Endothelial cell of umbilical vein (primary cell): ENCODE results near the gene APOD. TPM values are rescaled to one million over a fixed set of nuclear protein-coding genes. Genes with fewer than 3 reads are reported as not detected.
"Not testable (repeated sequence)": the region's sequence is repeated elsewhere in the genome, so short reads cannot be mapped to it uniquely, and the experiment has no call there.

Experiments used
- BruUV-seq: library from RNA; stranded (reverse); fragments of 400-500 nt; replicated peaks from 2 replicates; lab custom pipeline; 2021; lab: Mats Ljungman, UMichigan
- CTCF ChIA-PET: fragments of 300-600, 350-600 bp; sonication (Branson Sonifier 250); formaldehyde crosslinking; loops from one replicate; lab custom pipeline; 2021; ENCODE audit warnings: antibody characterized with exemption, inconsistent platforms; lab: Charles Lee
- POLR2A ChIA-PET: fragments of 300-600, 350-600 bp; sonication (Branson Sonifier 250); formaldehyde crosslinking; loops from one replicate; lab custom pipeline; 2021; ENCODE audit warnings: antibody characterized with exemption, inconsistent platforms; lab: Charles Lee
- DNase-seq: peaks from one replicate; pipeline ENCODE4 v3.0.0-alpha.2; 2011; ENCODE audit warnings: low read depth, low spot score
- FAIRE-seq: peaks from 2 replicates; lab custom pipeline; 2011; peaks lifted over from hg19 to GRCh38; lab: Jason Lieb, UNC
- H2AFZ ChIP-seq: 2 replicates; pipeline ENCODE4 v1.6.0; 2012; ENCODE audit warnings: low read depth, low read length, control low read depth, inconsistent platforms
- H3K27ac ChIP-seq: 2 replicates; pipeline ENCODE4 v1.5.1; 2011; ENCODE audit warnings: low read depth, mild to moderate bottlenecking, control low read depth, low read length, moderate library complexity; ENCODE audit not compliant: insufficient read depth
- H3K27me3 ChIP-seq, 2 experiments: 2 replicates each; pipeline versions ENCODE4 v1.6.0 to v1.6.1; 2011; ENCODE audit warnings: low read length in 2 of 2, mixed read lengths in 1 of 2; ENCODE audit not compliant: control insufficient read depth in 2 of 2, insufficient read depth in 2 of 2
- H3K36me3 ChIP-seq, 2 experiments: 2 replicates in 1 of 2; 3 replicates in 1 of 2; pipeline ENCODE4 v1.5.1; 2011; ENCODE audit warnings: low read length in 2 of 2, mild to moderate bottlenecking in 1 of 2, moderate library complexity in 1 of 2; ENCODE audit not compliant: control insufficient read depth in 2 of 2, insufficient read depth in 2 of 2; ENCODE audit errors: extremely low read depth in 1 of 2
- H3K4me1 ChIP-seq: 3 replicates; pipeline ENCODE4 v1.5.1; 2011; ENCODE audit warnings: mild to moderate bottlenecking, low read length; ENCODE audit not compliant: control insufficient read depth, insufficient read depth; ENCODE audit errors: extremely low read depth
- H3K4me2 ChIP-seq: 2 replicates; pipeline ENCODE4 v1.6.1; 2011; ENCODE audit warnings: low read length, control low read depth, mixed read lengths; ENCODE audit not compliant: insufficient read depth
- H3K4me3 ChIP-seq, 3 experiments: fragments of 200-600 bp in 1 of 3; sonication (generic), shearing (Covaris generic) in 1 of 3; replicated peaks in 1 of 3; 2 replicates each; pipeline ENCODE4 v1.5.1; 2011 to 2016; ENCODE audit warnings: control low read depth in 3 of 3, low read length in 3 of 3, mild to moderate bottlenecking in 2 of 3, inconsistent platforms in 1 of 3, low read depth in 1 of 3, moderate library complexity in 1 of 3; ENCODE audit not compliant: insufficient read depth in 1 of 3
- H3K79me2 ChIP-seq: 2 replicates; pipeline ENCODE4 v1.6.0; 2012; ENCODE audit warnings: low read length, inconsistent platforms; ENCODE audit not compliant: control insufficient read depth, insufficient read depth
- H3K9ac ChIP-seq: replicated peaks from 2 replicates; pipeline ENCODE3; 2011; ENCODE audit warnings: low read length, control low read depth; ENCODE audit not compliant: insufficient read depth; ENCODE audit errors: extremely low read depth
- H3K9me1 ChIP-seq: replicated peaks from 3 replicates; pipeline ENCODE4 v1.6.0; 2011; ENCODE audit warnings: mild to moderate bottlenecking, low read length; ENCODE audit not compliant: control insufficient read depth, insufficient read depth; ENCODE audit errors: extremely low read depth
- H3K9me3 ChIP-seq: replicated peaks from 2 replicates; pipeline ENCODE4 v1.5.1; 2012; ENCODE audit warnings: low read length, inconsistent platforms; ENCODE audit not compliant: control insufficient read depth, insufficient read depth
- H4K20me1 ChIP-seq: replicated peaks from 2 replicates; pipeline ENCODE3; 2011; ENCODE audit warnings: mild to moderate bottlenecking, low read length; ENCODE audit not compliant: control insufficient read depth, insufficient read depth; ENCODE audit errors: extremely low read depth
- dilution Hi-C: fragments of 300-500 bp; cut with MboI; formaldehyde crosslinking; loops from one replicate; pipeline ENCODE4 v1.15.0; 2019; ENCODE audit warnings: low sequenced_read_pairs; ENCODE audit not compliant: extremely low pct_ligation_motif_present
- intact Hi-C: fragments of 100-400 bp; cut with micrococcal nuclease; formaldehyde crosslinking; loops from one replicate; pipeline ENCODE4 v1.10.0; 2022
- polyA plus RNA-seq, 4 experiments: library from polyadenylated mRNA; depleted of rRNA in 3 of 4; stranded (reverse) in 3 of 4; unstranded in 1 of 4; fragments of >200 nt; gene quantifications; 2 replicates each; pipeline versions ENCODE4 v1.2.1 to v1.2.3, GENCODE V29; 2011 to 2012; ENCODE audit warnings: missing spikeins in 1 of 4
- total RNA-seq: library from RNA; stranded (reverse); gene quantifications from 2 replicates; pipeline ENCODE4 v1.2.3, GENCODE V29; 2021

APOD gene
- total and polyA plus RNA-seq, 2 donors (not counting 3 experiments of a cell fraction or from before 2014, with no cell fraction given): 2.2 to 2.9 TPM

DNA sequence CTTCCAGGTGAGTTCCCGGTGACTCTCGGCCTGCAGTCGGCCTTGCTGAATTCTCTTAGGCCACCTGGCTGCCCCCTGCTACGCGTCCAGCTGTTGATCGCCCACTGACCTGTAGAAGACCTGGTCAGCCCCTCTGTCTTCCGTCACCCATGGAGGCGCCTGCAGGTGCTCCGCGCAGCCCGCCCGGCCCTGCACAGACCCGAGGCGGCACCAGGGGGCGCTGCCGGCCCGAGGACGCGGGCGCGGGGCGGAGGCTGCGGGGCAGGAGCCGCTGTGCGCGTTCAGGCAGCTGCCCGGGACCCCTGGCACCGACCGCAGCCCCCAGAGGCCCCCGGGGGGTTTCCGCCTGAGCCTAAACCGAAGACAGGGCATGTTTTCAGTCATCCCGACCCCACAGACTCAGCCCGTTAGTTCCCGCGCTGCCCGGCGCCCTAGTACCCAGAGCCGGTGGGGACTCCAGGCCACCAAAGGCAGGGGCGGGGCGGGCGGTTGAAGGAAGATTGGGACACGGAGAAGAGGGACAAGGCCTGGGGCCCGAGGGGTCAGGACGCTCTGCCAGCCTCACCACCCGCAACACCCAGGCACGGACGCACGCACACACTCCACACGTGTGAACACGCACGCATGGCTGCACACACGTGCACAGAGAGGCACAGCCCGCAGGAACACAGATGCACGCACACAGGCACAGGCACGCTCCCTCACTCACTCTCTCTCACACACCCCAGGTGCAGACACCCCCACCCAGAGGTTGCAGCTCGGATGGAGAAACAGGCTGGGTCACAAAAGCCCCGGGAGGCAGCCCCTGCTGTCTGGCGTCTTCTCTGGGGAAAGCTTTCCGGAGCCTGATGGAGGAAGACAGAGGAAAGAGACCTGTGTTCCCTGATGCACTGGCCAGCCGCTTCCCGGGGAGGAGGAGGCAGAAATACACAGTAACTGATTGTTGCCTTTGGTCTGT lies 41.1 kb upstream of the APOD start:
- H3K4me2 ChIP-seq, H3K36me3 ChIP-seq, H3K4me3 ChIP-seq, POLR2A ChIA-PET, H3K79me2 ChIP-seq, intact Hi-C loops, H3K27ac ChIP-seq, BruUV-seq, DNase-seq, CTCF ChIA-PET, dilution Hi-C loops, H3K4me1 ChIP-seq, H2AFZ ChIP-seq, H3K9ac ChIP-seq, H4K20me1 ChIP-seq, H3K9me1 ChIP-seq, FAIRE-seq, H3K27me3 ChIP-seq, H3K9me3 ChIP-seq: not testable (repeated sequence)

DNA sequence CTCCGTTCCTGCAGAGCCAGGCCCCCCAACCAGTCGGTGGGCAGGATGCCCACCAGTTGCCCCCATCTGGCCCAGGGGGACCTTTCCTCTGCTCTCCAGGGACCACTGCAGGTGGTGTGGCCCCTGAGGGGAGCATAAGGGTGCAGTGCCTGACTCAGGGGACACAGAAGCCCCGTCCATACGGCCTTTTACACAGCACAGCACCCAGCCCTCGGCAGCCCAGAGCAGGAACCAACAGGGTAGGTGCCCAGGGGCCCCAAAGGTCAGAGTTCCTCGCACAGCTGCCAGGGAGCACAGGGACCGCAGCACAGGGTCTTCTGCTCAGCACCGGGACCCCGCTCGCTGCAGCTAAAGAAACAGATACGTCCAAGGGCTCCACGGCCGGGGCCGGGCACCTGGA lies 40.4 kb upstream of the APOD start:
- POLR2A ChIA-PET, H4K20me1 ChIP-seq, dilution Hi-C loops, H3K9me3 ChIP-seq, CTCF ChIA-PET, DNase-seq, H3K79me2 ChIP-seq, H3K4me3 ChIP-seq, H3K9ac ChIP-seq, H3K27ac ChIP-seq, H2AFZ ChIP-seq, H3K9me1 ChIP-seq, FAIRE-seq, H3K4me2 ChIP-seq, H3K36me3 ChIP-seq, H3K4me1 ChIP-seq, intact Hi-C loops, H3K27me3 ChIP-seq, BruUV-seq: not testable (repeated sequence)

DNA sequence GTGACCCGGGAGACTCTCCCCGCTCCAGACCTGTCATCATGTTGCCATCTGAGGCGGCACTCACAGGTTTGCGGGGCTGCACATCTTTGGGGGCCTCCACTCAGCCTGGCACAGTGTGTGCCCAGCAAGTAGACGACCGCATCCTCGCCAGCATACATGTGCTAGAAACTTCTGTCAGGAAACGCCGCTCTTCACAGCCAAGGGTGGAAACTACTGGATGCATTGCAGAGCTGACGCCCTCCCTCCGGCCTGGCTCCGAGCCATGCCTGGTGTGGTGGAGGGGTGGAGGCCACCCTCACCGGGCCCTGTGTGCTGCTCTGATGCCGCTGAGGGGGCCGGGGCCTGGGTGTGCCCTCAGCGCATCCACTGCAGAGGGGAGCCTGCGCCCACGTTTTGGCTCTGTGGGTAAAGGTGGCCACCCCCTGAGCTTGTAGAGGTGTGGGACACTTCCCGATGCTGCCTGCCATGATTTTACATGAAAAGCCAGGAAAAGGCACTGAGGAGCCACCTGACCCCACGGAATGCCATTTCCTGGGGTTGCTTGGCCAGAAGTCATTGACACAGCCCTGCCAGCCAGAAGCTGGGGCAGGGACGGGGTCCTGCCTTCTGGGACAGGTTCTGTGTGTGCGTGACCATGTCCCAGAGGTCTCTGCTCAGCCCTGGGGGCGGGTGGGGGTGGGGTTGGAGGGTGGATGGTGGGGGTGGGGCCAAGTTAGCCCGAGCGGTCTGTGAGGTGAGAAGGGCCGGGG lies 39.7 kb upstream of the APOD start:
- H3K4me2 ChIP-seq, CTCF ChIA-PET, DNase-seq, H2AFZ ChIP-seq, H3K9me1 ChIP-seq, H3K4me1 ChIP-seq, dilution Hi-C loops, H3K4me3 ChIP-seq, H3K36me3 ChIP-seq, H3K9me3 ChIP-seq, H3K27me3 ChIP-seq, H3K9ac ChIP-seq, BruUV-seq, H3K27ac ChIP-seq, H3K79me2 ChIP-seq, FAIRE-seq, POLR2A ChIA-PET, H4K20me1 ChIP-seq, intact Hi-C loops: not testable (repeated sequence)
